Sigmoid colon (tissue), 3 donors: ENCODE data around the gene AHI1.

ENCODE experiments used
- POLR2A ChIP-seq, 2 donors: fragments of 450-650 bp; IDR thresholded peaks; one replicate each; pipeline ENCODE4 v1.6.1; 2016; ENCODE audit warnings: antibody characterized with exemption in 2 of 2, mild to moderate bottlenecking in 2 of 2, moderate library complexity in 2 of 2
- TF ChIP-seq, protein P1 (sequence below), 4 experiments: fragments of 450-650 bp in 3 of 4; fragments of 200-600 bp in 1 of 4; IDR thresholded peaks; one replicate each; pipeline ENCODE4 v1.5.1; 2016 to 2019; ENCODE audit warnings: antibody characterized with exemption in 4 of 4, mild to moderate bottlenecking in 3 of 4, moderate library complexity in 2 of 4

DNA sequence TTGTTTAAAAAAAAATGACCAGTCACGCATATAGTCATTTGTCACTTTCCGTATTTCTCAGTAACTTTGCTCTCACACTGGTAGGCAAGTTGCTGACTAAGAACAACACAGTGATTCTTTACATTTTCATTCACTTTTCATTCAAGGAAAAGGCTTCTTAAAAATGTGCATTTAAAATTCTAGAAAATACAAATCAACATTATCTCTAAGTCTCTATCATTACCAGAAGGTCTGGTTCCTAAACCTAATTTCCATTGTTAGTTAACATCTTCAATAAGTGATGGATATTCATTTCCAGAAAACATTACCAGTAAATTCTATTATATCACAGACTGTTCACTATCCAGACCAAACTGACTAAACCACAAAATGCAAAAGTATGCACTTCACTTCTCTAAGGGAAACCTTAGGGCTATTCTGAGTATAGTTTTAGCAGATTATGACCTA is 115.3 kb downstream of the AHI1 start:
- TF ChIP-seq, protein P1, sequence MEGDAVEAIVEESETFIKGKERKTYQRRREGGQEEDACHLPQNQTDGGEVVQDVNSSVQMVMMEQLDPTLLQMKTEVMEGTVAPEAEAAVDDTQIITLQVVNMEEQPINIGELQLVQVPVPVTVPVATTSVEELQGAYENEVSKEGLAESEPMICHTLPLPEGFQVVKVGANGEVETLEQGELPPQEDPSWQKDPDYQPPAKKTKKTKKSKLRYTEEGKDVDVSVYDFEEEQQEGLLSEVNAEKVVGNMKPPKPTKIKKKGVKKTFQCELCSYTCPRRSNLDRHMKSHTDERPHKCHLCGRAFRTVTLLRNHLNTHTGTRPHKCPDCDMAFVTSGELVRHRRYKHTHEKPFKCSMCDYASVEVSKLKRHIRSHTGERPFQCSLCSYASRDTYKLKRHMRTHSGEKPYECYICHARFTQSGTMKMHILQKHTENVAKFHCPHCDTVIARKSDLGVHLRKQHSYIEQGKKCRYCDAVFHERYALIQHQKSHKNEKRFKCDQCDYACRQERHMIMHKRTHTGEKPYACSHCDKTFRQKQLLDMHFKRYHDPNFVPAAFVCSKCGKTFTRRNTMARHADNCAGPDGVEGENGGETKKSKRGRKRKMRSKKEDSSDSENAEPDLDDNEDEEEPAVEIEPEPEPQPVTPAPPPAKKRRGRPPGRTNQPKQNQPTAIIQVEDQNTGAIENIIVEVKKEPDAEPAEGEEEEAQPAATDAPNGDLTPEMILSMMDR (IDR thresholded peaks at IDR 0.05): no peak
- no peak for TF ChIP-seq POLR2A (IDR thresholded peaks at IDR 0.05)
